NCI-H524 (cell line): ENCODE results near the gene BNC1.
A peak's percentile ranks its signal among the peaks of the same experiment; 100 is the strongest.

Experiments used
- DNase-seq, 2 experiments: peaks; one replicate each; lab custom pipeline; 2025; lab: John Stamatoyannopoulos, UW

BNC1 gene

DNA sequence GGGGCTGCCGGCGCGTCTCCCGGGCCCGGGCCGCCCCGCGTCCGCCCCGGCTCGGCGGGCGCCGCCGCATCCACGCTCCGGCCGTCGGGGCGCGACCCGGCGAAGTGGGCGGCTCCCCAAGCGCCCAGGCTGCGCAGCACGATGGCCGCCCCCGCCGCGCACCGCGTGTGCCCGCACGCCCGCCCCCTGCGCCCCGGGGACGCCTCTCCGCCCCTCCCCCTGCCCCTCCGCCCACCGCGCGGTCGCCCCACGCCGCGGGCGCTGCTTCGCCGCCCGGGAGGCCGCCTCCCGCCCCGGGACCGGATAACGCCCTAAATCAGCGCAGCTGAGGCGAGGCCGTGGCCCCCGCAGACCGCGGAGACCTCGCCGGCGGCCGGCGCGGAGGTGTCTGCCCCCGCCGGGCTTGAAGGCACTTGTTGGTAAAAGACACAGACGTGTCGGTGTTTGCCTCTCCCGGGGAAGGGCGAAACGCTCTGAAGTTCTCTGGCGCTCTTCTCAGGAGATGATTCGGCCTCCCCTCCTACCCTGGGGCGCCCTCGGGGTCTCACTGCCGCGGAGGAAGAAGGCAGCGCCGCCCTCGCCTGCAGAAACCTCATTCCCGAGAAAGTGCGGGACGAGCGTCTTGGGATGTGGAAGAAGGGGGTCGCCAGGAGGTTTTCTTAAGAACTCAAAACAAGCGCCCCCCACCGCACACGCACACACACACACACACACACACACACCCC, at the start of gene BNC1:
TSS of gene BNC1 (minus strand) at position 106 of the 725 bp plus-strand sequence. CDS start at position 70, 36 bp downstream.
- DNase-seq = no peak

- DNase-seq = no peak
These were observed 42.6 kb upstream of the BNC1 start for GRCh38 chr15:83327041-83327440.

DNA sequence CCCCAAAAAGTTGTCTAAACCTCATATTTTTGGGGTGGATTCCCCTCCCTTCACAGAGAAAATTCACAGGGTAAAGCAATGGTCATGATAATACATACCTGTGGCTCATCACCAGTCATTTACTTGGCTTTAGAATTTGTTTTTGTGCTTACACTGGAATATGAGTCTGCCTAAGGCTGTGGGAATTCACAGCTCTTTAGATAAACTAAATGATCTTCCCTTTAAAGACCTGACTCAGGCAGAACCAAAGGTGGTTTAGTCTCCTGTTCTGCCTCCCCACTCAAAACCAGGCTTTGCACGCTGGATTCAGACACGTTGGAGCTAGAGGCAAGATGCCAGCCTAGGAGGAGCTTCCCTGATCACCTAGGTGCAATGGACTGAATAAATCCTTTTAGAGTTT, 40.3 kb upstream of the BNC1 start:
- no peak for DNase-seq

DNA sequence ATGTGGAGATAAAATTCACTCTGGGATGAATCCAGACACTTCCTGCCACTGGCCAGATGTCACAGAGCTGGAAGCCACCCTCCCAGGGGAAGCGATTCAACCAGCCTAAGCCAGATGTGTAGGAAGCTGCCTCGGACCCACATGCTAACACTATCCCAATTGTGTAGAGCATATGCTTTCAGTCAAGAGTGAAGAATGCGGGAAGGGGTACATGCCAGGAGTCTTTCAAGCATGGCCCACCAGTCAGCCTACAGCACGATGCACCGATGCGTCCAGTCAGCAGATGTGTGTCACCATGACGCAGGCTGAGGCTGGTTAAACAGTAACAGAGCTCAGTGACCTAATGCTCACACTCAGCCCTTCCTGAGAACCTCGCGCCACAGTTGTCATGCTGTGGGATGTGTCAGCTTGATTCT, 38.8 kb upstream of the BNC1 start:
- no peak for DNase-seq

DNA sequence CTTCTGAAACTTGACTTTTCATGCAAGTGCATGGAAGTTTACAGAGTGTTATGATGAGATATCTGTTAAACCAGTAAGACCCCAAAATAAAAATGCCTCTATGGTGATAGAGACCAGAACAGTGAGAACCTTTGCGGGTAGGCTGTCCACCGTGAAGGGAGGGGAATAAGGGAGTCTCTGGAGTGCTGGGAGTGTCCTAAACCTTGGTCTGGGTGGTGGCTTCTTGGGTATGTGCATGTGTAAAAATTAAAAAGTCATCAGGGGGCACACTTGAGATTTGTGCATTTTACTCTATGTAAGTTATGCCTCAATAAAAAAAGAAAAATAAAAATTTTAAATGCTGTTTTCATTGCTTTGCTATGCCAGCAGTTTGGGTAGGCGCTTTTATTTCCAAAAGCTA, 38.2 kb upstream of the BNC1 start:
- no peak for DNase-seq

GRCh38 chr15:83322061-83322460, 37.6 kb upstream of the BNC1 start:
- DNase-seq = peak; percentile 78 to 94

- DNase-seq = no peak
These were observed 36.4 kb upstream of the BNC1 start for GRCh38 chr15:83320844-83321243.

- no peak for DNase-seq
These were observed 35.9 kb upstream of the BNC1 start for GRCh38 chr15:83320404-83320803.

GRCh38 chr15:83319771-83320170, 35.3 kb upstream of the BNC1 start:
- DNase-seq = no peak

DNA sequence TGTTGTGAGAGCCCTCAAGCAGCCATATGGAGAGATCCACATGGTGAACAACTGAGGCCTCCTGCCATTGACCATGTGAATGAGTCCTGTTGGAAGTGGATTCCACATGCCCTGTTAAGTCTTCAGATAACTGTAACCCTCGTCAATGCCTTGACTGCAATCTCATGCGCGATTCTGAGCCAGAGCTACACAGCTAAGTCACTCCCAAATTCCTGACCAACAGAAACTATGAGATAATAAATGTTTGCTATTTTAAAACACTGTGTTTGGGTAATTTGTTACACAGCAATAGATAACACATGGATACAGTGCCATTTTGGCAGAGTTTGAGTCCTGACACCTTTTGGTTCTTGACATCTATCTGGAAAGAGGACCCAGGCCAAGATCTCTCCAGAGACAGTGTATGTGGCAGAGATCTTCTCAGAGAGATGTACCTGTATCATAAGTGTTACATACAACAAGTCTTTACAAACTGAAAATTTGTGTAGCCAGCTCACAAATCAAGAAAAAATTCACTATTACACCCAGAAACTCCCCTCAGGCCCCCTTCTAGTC, 34.5 kb upstream of the BNC1 start:
- no peak for DNase-seq

DNA sequence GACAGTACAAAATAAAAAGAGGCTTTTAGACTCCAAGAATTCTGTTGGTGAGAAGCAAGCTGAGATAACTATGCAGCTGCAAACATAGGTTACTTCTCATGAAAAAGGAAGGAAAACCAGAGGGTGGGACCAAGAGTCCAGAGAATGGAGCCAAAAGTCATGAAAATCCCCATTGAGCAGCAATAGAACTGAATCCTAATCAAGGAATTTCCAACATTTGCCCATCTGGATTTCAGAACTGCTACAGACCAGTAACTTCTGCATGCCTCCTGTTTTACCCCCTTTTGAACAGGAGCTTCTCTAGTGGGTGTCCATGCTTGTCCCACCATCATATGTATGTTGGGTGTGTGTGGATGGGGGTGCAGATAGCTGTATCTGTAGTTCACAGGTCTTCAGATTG, 33.6 kb upstream of the BNC1 start:
- no peak for DNase-seq

DNA sequence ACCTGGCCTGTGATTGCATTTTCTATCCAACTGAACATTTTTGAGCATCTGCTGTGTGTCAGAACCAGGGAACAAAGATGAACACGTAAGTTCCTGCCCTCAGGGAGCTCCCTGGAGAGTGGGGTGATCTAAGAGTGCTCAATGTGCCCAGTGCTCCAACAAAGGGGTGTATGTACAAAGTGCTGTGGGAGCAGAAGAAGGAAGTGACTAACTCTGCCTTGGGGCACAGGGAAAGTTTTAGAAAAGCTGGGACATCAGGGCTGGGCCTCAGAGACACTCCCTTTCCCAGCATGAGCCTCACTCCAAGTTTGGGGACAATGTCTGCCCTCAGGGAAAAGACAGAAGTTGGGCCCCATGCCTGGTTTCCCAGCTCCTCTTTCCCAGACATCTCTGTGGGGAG, 27.6 kb upstream of the BNC1 start:
- DNase-seq = no peak

DNA sequence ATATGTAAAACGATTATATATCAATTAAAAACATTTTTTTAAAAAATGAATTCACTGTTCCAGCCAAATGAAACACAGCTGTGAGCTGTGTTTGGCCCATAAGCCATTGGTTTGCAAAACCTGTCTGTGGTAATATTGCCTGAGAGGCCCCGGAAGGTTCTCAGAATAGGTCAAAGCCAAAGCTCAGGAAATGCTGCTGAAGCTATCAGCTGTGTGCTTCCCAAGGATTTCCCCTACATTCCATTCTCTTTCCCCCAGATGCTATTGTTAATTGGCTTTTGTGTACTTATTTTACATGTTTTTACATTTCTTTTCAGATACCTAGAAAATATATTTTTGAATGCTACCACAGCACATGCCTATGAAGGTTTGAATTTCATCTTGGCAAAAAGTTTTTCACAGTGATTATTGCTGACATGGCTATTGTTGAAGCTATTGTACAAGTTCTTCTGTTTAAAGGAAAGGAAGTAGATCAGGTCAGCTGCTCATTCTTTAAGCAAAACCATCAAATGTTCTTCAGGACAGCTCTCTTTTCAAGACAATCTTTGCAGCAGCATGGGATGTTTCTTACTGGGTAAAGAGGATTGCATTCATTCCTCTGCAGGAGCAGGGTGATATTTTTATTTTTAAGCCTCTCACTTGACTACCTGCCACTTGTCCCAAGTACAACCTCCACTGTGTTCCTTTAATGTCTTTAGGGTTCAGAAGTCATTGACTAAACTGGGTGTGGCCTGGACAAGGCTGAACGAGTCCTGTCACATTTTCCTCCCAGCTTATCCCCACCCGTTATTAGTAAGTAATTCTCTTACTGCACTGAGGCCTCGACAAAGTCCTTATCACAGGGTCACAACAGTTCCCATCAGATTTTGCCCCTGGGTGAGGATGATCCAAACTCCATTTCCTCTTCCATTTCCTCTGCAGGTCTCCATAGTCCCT, 26.3 kb upstream of the BNC1 start:
- no peak for DNase-seq

DNA sequence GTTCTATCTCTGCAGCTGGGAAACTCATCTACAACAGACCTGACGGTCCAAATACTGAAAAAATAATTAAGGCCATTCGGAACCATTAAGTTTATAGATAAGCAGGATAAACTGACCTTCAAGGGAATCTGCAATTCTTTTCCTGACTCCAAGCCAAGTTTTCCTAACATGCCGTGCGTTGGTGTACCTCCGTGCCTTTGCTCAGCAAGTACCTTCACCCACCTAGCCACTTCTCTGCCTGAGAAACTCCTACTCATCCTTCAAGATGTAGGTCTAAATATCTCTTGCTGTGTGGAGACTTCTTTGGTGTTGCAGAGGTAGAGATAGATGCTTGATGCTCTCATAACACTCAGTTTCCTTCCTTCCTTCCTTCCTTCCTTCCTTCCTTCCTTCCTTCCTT, 24.2 kb upstream of the BNC1 start:
- DNase-seq = no peak

DNA sequence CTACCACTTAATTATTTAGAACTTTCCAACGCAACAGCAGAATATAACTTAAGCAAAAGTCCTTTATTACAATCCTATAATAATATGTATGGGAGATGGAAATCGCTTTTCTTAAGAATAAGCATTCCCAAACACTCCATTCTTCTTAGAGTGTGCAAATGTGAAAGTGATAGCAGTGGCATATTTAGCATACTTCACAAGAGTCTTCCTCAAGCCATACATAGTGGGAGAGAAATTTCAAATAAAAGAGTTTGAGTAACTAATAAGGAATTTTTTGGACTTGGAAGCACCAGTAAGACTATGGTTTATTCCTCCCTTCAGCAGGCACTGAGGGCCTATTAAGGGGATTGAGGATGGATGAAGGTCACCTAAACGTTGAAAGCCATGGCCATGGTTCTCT, 22.1 kb upstream of the BNC1 start:
- no peak for DNase-seq

DNA sequence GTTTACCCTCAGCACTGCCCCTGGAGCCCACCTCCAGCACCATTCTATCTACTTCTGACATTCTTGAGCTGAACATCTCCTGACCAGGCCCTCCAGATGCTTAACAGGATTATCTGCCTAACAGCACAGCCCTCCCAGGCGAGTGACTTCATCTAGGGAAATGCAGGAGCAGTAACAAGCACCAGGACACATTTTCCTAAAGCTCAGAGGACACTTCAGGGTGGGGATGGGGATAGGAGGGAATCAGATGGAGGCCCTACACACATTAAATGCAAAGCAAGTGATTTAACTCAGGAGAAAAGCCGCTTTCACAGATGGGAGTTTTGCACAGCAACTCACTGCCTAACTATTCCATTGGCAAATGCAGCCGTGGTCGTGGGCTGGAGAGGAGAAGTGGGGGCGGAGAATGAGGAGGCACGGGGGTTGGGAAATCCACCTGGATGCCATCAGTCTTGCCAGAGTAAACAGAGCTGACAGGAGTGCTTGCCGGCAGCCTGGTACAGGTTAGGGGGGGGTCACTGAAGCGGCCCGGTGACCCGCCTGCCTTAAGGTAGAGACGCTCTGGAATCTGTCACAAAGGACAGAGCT, 21.3 kb upstream of the BNC1 start:
- peak; percentile 85 to 86 for DNase-seq

GRCh38 chr15:83304861-83305703, 20.6 kb upstream of the BNC1 start:
- DNase-seq = no peak

DNA sequence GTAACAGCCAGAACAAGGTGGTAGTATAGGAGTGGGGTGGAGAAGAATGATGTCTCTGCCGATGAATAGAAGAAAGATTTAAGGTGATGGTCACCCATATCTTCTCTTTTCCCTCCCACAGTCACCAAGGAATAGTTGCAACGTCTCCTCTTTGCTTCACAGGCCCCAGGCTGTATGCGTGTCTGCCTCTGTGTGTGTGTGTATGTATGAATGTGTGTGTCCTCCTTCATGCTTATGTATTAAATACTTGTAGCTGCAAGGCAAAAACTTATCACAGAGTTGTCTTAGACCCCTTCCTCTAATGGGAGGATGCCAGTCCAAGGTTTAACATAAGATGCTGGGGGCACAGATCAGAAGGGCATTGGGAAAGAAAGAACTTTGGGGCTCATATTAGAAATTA, 19.1 kb upstream of the BNC1 start:
- DNase-seq = no peak

- DNase-seq = no peak
These were observed 16.4 kb upstream of the BNC1 start for GRCh38 chr15:83300826-83301225.

GRCh38 chr15:83299462-83299861, 15.0 kb upstream of the BNC1 start:
- DNase-seq = peak; percentile 25 to 58

DNA sequence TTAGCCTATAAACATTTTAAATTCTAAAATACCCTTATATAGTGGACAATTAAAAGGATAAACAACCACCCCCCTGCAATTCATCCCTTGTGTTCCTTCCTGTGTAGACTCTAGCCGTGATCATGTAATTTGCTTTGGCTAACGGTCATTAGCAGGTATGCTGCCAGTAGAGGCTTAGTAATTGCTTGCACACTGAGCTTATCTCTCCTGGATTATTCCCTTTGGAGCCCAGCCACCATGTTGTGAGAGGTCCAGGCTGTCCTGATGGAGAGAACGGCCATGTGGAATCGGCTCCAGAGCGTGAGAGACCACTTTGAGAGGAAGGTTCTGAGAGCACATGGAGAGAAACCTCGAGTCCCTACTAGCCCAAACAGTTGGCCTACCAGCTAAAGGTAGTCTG, 11.0 kb upstream of the BNC1 start:
- DNase-seq = no peak

GRCh38 chr15:83293201-83293600, 8.7 kb upstream of the BNC1 start:
- no peak for DNase-seq
